GM12878 (cell line): Measurements from ENCODE around the gene NDUFA7. TPM values are rescaled to one million over a fixed set of nuclear protein-coding genes. Genes with fewer than 3 reads are reported as not detected.

ENCODE experiments used
- E2F8 ChIP-seq: fragments of 450-650 bp; IDR thresholded peaks from 2 replicates; pipeline ENCODE4 v1.6.1; 2018; ENCODE audit warnings: mild to moderate bottlenecking, low read depth, moderate library complexity; ENCODE audit not compliant: partially characterized antibody
- JUND ChIP-seq: IDR thresholded peaks from 2 replicates; pipeline ENCODE4 v1.6.1; 2012; ENCODE audit warnings: low read depth, mild to moderate bottlenecking, low read length, improper control_type of control experiment, moderate library complexity
- ZNF384 ChIP-seq: IDR thresholded peaks from 2 replicates; pipeline ENCODE4 v1.6.1; 2012; ENCODE audit warnings: low read depth, mild to moderate bottlenecking, low read length, improper control_type of control experiment, borderline replicate concordance
- ZNF687 ChIP-seq: fragments of 450-650 bp; IDR thresholded peaks from 2 replicates; pipeline ENCODE4 v1.6.1; 2017; ENCODE audit warnings: mild to moderate bottlenecking, moderate library complexity
- polyA plus RNA-seq, 11 experiments: library from polyadenylated mRNA; depleted of rRNA in 4 of 11; unstranded in 6 of 11; stranded (reverse) in 5 of 11; fragments of >200 nt; fragmentation: Nextera tagmentation in 4 of 11; fragmentation: Illumina TruSeq in 1 of 11; extraction: Ambion mirVana in 4 of 11; extraction: Trizol in 1 of 11; gene quantifications; 1 replicate in 1 of 11; 2 replicates in 10 of 11; pipeline versions ENCODE4 v1.2.1 to v1.2.3, GENCODE V29; 2011 to 2016; ENCODE audit warnings: inconsistent platforms in 2 of 11, missing spikeins in 2 of 11, low read depth in 1 of 11
- total RNA-seq, 4 experiments: library from RNA; depleted of rRNA in 3 of 4; stranded (reverse); fragments of >200 nt in 3 of 4; fragmentation: Illumina TruSeq in 1 of 4; extraction: Trizol in 1 of 4; gene quantifications; 2 replicates each; pipeline versions ENCODE4 v1.2.1 to v1.2.3, GENCODE V29; 2013 to 2021

The NDUFA7 gene
- total and polyA plus RNA-seq, 10 of the 15 experiments (the other 5 are each of a cell fraction or from before 2014, with no cell fraction given) = 79.0 to 360 (median 174) TPM

- peak; percentile 84 for TF ChIP-seq ZNF687
- peak; percentile 69 for TF ChIP-seq E2F8
- no peak for TF ChIP-seq ZNF384
- no peak for TF ChIP-seq JUND
These were observed 13.0 kb downstream of the NDUFA7 start, which contains the start of gene CD320 (continued) for GRCh38 chr19:8307965-8308866.
